ENCODE results near the gene SAP30L.

SAP30L gene

GRCh38 chr5:154415114-154415513, 30.7 kb upstream of the SAP30L start:
- POLR2A ChIA-PET = interaction anchor here (0.6 kb wide), 1 partner anchor 148 kb away, joined by 5 read pairs; no protein-coding TSS in a partner anchor
- Histone ChIP-seq H3K4me1 (ENCODE audit: control extremely low read depth in 1 of 4, control insufficient read depth in 4 of 4, insufficient read depth in 4 of 4, low read length in 3 of 4) (peaks cover 0 to 10% (median 8%) of the 10 kb centered on the region in 4 experiments), H3K36me3 (ENCODE audit: control insufficient read depth in 4 of 4, insufficient read depth in 4 of 4, low read length in 3 of 4) (peaks cover 0 to 46% (median 22%) of the 10 kb centered on the region in 4 experiments), H3K27ac (ENCODE audit: insufficient read depth in 1 of 2, low read depth in 1 of 2, low read length in 2 of 2, poor library complexity in 1 of 2, severe bottlenecking in 2 of 2) (no peak overlapping the region), H3K9me3 (ENCODE audit: control extremely low read depth in 1 of 5, control insufficient read depth in 4 of 5, insufficient read depth in 2 of 5, low read depth in 1 of 5, low read length in 4 of 5) (no peaks in the 10 kb centered on the region), H3K4me3 (ENCODE audit: control insufficient read depth in 1 of 7, extremely low read depth in 1 of 7, insufficient read depth in 4 of 7, low read depth in 2 of 7, low read length in 6 of 7) (no peak overlapping the region), H3K27me3 (replicated peaks in 2 of 5; ENCODE audit: control insufficient read depth in 4 of 5, insufficient read depth in 5 of 5, low read length in 4 of 5) (no peaks in the 10 kb centered on the region)
- WGBS (ENCODE audit: insufficient coverage) = 76% methylated on average over 2 of the region's 6 CpGs
- DNase-seq = no peak
- CTCF ChIA-PET = interaction anchor here (0.6 kb wide), 1 partner anchor 329 kb away, joined by 3 read pairs; no protein-coding TSS in a partner anchor

GRCh38 chr5:154418344-154418820, 27.4 kb upstream of the SAP30L start:
- no peak for DNase-seq
- Histone ChIP-seq H3K27ac (ENCODE audit: insufficient read depth in 1 of 2, low read depth in 1 of 2, low read length in 2 of 2, poor library complexity in 1 of 2, severe bottlenecking in 2 of 2) (no peak overlapping the region), H3K9me3 (ENCODE audit: control extremely low read depth in 1 of 5, control insufficient read depth in 4 of 5, insufficient read depth in 2 of 5, low read depth in 1 of 5, low read length in 4 of 5) (peaks cover 0 to 4% (median 3%) of the 10 kb centered on the region in 5 experiments), H3K4me1 (ENCODE audit: control extremely low read depth in 1 of 4, control insufficient read depth in 4 of 4, insufficient read depth in 4 of 4, low read length in 3 of 4) (peaks cover 0 to 10% (median 8%) of the 10 kb centered on the region in 4 experiments), H3K27me3 (replicated peaks in 2 of 5; ENCODE audit: control insufficient read depth in 4 of 5, insufficient read depth in 5 of 5, low read length in 4 of 5) (no peaks in the 10 kb centered on the region), H3K36me3 (ENCODE audit: control insufficient read depth in 4 of 4, insufficient read depth in 4 of 4, low read length in 3 of 4) (peaks cover 2 to 25% (median 13%) of the 10 kb centered on the region in 4 experiments), H3K4me3 (ENCODE audit: control insufficient read depth in 1 of 7, extremely low read depth in 1 of 7, insufficient read depth in 4 of 7, low read depth in 2 of 7, low read length in 6 of 7) (no peak overlapping the region)
- CTCF ChIA-PET = interaction anchor here (1.1 kb wide), 1 partner anchor 188 kb away, joined by 3 read pairs; no protein-coding TSS in a partner anchor
- POLR2A ChIA-PET = interaction anchor here (0.6 kb wide), 1 partner anchor 35 kb away, joined by 3 read pairs; no protein-coding TSS in a partner anchor
- WGBS (ENCODE audit: insufficient coverage) = 95% methylated on average over 5 of the region's 5 CpGs

- Histone ChIP-seq H3K36me3 (ENCODE audit: control insufficient read depth in 4 of 4, insufficient read depth in 4 of 4, low read length in 3 of 4) (peaks cover 2 to 23% (median 12%) of the 10 kb centered on the region in 4 experiments), H3K27ac (ENCODE audit: insufficient read depth in 1 of 2, low read depth in 1 of 2, low read length in 2 of 2, poor library complexity in 1 of 2, severe bottlenecking in 2 of 2) (no peak overlapping the region), H3K4me1 (ENCODE audit: control extremely low read depth in 1 of 4, control insufficient read depth in 4 of 4, insufficient read depth in 4 of 4, low read length in 3 of 4) (peaks cover 0 to 10% (median 8%) of the 10 kb centered on the region in 4 experiments), H3K27me3 (replicated peaks in 2 of 5; ENCODE audit: control insufficient read depth in 4 of 5, insufficient read depth in 5 of 5, low read length in 4 of 5) (no peaks in the 10 kb centered on the region), H3K9me3 (ENCODE audit: control extremely low read depth in 1 of 5, control insufficient read depth in 4 of 5, insufficient read depth in 2 of 5, low read depth in 1 of 5, low read length in 4 of 5) (peaks cover 0 to 8% (median 3%) of the 10 kb centered on the region in 5 experiments), H3K4me3 (ENCODE audit: control insufficient read depth in 1 of 7, extremely low read depth in 1 of 7, insufficient read depth in 4 of 7, low read depth in 2 of 7, low read length in 6 of 7) (no peak overlapping the region)
- CTCF ChIA-PET = interaction anchor here (1.3 to 4.1 kb wide), 2 partner anchors 12 to 14 kb away, joined by 3 to 18 read pairs; no protein-coding TSS in a partner anchor
- POLR2A ChIA-PET = no interaction called here
- no peak for DNase-seq
- whole genome bisulfite sequencing (ENCODE audit: insufficient coverage) = 97% methylated on average over 7 of the region's 7 CpGs
Observed at GRCh38 chr5:154419236-154419635, 26.6 kb upstream of the SAP30L start.

GRCh38 chr5:154421868-154422267, 23.9 kb upstream of the SAP30L start:
- peak in 2 of 3 donors; percentile 44 to 55 for DNase-seq
- Histone ChIP-seq H3K27me3 (replicated peaks in 2 of 5; ENCODE audit: control insufficient read depth in 4 of 5, insufficient read depth in 5 of 5, low read length in 4 of 5) (no peaks in the 10 kb centered on the region), H3K27ac (ENCODE audit: insufficient read depth in 1 of 2, low read depth in 1 of 2, low read length in 2 of 2, poor library complexity in 1 of 2, severe bottlenecking in 2 of 2) (no peak overlapping the region), H3K4me3 (ENCODE audit: control insufficient read depth in 1 of 7, extremely low read depth in 1 of 7, insufficient read depth in 4 of 7, low read depth in 2 of 7, low read length in 6 of 7) (no peak overlapping the region), H3K9me3 (ENCODE audit: control extremely low read depth in 1 of 5, control insufficient read depth in 4 of 5, insufficient read depth in 2 of 5, low read depth in 1 of 5, low read length in 4 of 5) (peaks cover 0 to 8% (median 3%) of the 10 kb centered on the region in 5 experiments), H3K36me3 (ENCODE audit: control insufficient read depth in 4 of 4, insufficient read depth in 4 of 4, low read length in 3 of 4) (peaks cover 2 to 16% (median 12%) of the 10 kb centered on the region in 4 experiments), H3K4me1 (ENCODE audit: control extremely low read depth in 1 of 4, control insufficient read depth in 4 of 4, insufficient read depth in 4 of 4, low read length in 3 of 4) (peaks cover 0 to 2% (median 1%) of the 10 kb centered on the region in 4 experiments)
- 91% methylated on average over 1 of the region's 1 CpG for WGBS (ENCODE audit: insufficient coverage)
- POLR2A ChIA-PET = no interaction called here
- CTCF ChIA-PET = interaction anchor here (0.6 to 4.1 kb wide), 13 partner anchors 9 to 913 kb away, joined by 3 to 18 read pairs (median 3); no protein-coding TSS in a partner anchor

- no peak overlapping the region for H3K27ac ChIP-seq (ENCODE audit: insufficient read depth in 1 of 2, low read depth in 1 of 2, low read length in 2 of 2, poor library complexity in 1 of 2, severe bottlenecking in 2 of 2)
- no peaks in the 10 kb centered on the region for H3K4me1 ChIP-seq (ENCODE audit: control extremely low read depth in 1 of 4, control insufficient read depth in 4 of 4, insufficient read depth in 4 of 4, low read length in 3 of 4)
- ChIA-PET POLR2A (no interaction called here), CTCF (interaction anchor here (0.6 to 4.1 kb wide), 13 partner anchors 9 to 914 kb away, joined by 3 to 18 read pairs (median 3); no protein-coding TSS in a partner anchor)
- DNase-seq = peak in 1 of 3 donors; percentile 20
- peaks cover 2 to 15% (median 12%) of the 10 kb centered on the region in 4 experiments for H3K36me3 ChIP-seq (ENCODE audit: control insufficient read depth in 4 of 4, insufficient read depth in 4 of 4, low read length in 3 of 4)
- H3K9me3 ChIP-seq (ENCODE audit: control extremely low read depth in 1 of 5, control insufficient read depth in 4 of 5, insufficient read depth in 2 of 5, low read depth in 1 of 5, low read length in 4 of 5) = peaks cover 0 to 8% (median 3%) of the 10 kb centered on the region in 5 experiments
- 100% methylated on average over 2 of the region's 2 CpGs for WGBS (ENCODE audit: insufficient coverage)
- H3K4me3 ChIP-seq (ENCODE audit: control insufficient read depth in 1 of 7, extremely low read depth in 1 of 7, insufficient read depth in 4 of 7, low read depth in 2 of 7, low read length in 6 of 7) = no peak overlapping the region
- no peaks in the 10 kb centered on the region for H3K27me3 ChIP-seq (replicated peaks in 2 of 5; ENCODE audit: control insufficient read depth in 4 of 5, insufficient read depth in 5 of 5, low read length in 4 of 5)
Observed at GRCh38 chr5:154422298-154422697, 23.5 kb upstream of the SAP30L start.

GRCh38 chr5:154428208-154428607, 17.6 kb upstream of the SAP30L start:
- Histone ChIP-seq H3K27me3 (replicated peaks in 2 of 5; ENCODE audit: control insufficient read depth in 4 of 5, insufficient read depth in 5 of 5, low read length in 4 of 5) (no peaks in the 10 kb centered on the region), H3K4me1 (ENCODE audit: control extremely low read depth in 1 of 4, control insufficient read depth in 4 of 4, insufficient read depth in 4 of 4, low read length in 3 of 4) (peaks cover 0 to 4% (median 0%) of the 10 kb centered on the region in 4 experiments), H3K36me3 (ENCODE audit: control insufficient read depth in 4 of 4, insufficient read depth in 4 of 4, low read length in 3 of 4) (peaks cover 0 to 3% (median 0%) of the 10 kb centered on the region in 4 experiments), H3K4me3 (ENCODE audit: control insufficient read depth in 1 of 7, extremely low read depth in 1 of 7, insufficient read depth in 4 of 7, low read depth in 2 of 7, low read length in 6 of 7) (no peak overlapping the region), H3K9me3 (ENCODE audit: control extremely low read depth in 1 of 5, control insufficient read depth in 4 of 5, insufficient read depth in 2 of 5, low read depth in 1 of 5, low read length in 4 of 5) (peaks cover 0 to 6% (median 0%) of the 10 kb centered on the region in 5 experiments), H3K27ac (ENCODE audit: insufficient read depth in 1 of 2, low read depth in 1 of 2, low read length in 2 of 2, poor library complexity in 1 of 2, severe bottlenecking in 2 of 2) (no peak overlapping the region)
- POLR2A ChIA-PET = no interaction called here
- CTCF ChIA-PET = no interaction called here
- DNase-seq = no peak
- no CpG with 5 or more reads among the region's 3 CpGs for WGBS (ENCODE audit: insufficient coverage)

- H3K27ac ChIP-seq (ENCODE audit: insufficient read depth in 1 of 2, low read depth in 1 of 2, low read length in 2 of 2, poor library complexity in 1 of 2, severe bottlenecking in 2 of 2) = no peak overlapping the region
- 100% methylated on average over 1 of the region's 1 CpG for WGBS (ENCODE audit: insufficient coverage)
- ChIA-PET POLR2A (no interaction called here), CTCF (interaction anchor here (0.9 to 3.4 kb wide), 3 partner anchors 8 to 38 kb away, joined by 3 to 18 read pairs (median 5); no protein-coding TSS in a partner anchor)
- H3K27me3 ChIP-seq (replicated peaks in 2 of 5; ENCODE audit: control insufficient read depth in 4 of 5, insufficient read depth in 5 of 5, low read length in 4 of 5) = no peaks in the 10 kb centered on the region
- DNase-seq = no peak
- H3K9me3 ChIP-seq (ENCODE audit: control extremely low read depth in 1 of 5, control insufficient read depth in 4 of 5, insufficient read depth in 2 of 5, low read depth in 1 of 5, low read length in 4 of 5) = no peaks in the 10 kb centered on the region
- H3K4me3 ChIP-seq (ENCODE audit: control insufficient read depth in 1 of 7, extremely low read depth in 1 of 7, insufficient read depth in 4 of 7, low read depth in 2 of 7, low read length in 6 of 7) = no peak overlapping the region
- H3K36me3 ChIP-seq (ENCODE audit: control insufficient read depth in 4 of 4, insufficient read depth in 4 of 4, low read length in 3 of 4) = peaks cover 0 to 3% (median 0%) of the 10 kb centered on the region in 4 experiments
- H3K4me1 ChIP-seq (ENCODE audit: control extremely low read depth in 1 of 4, control insufficient read depth in 4 of 4, insufficient read depth in 4 of 4, low read length in 3 of 4) = peaks cover 0 to 4% (median 0%) of the 10 kb centered on the region in 4 experiments
Observed at GRCh38 chr5:154429341-154429740, 16.5 kb upstream of the SAP30L start.

All from common myeloid progenitor, CD34-positive (primary cell).